IMR-90 (cell line): ENCODE results near the gene PJA1. TPM values are rescaled to one million over a fixed set of nuclear protein-coding genes. Genes with fewer than 3 reads are reported as not detected.

ENCODE experiments used
- ATAC-seq: fragments of 200-7000 bp; cut with Tn5 transposase; 2 replicates; pipeline ENCODE4 v1.9.1; 2020; ENCODE audit warnings: low read depth, mild to moderate bottlenecking, moderate library complexity
- BruUV-seq: library from RNA; stranded (reverse); fragments of 400-500 nt; replicated peaks from 2 replicates; lab custom pipeline; 2021; lab: Mats Ljungman, UMichigan
- CTCF ChIA-PET: fragments of 300-600 bp; formaldehyde crosslinking; extraction: SDS; loops from one replicate; lab custom pipeline; 2021; ENCODE audit warnings: antibody characterized with exemption; lab: Yijun Ruan, JAX
- POLR2A ChIA-PET: fragments of 300-600 bp; sonication (Branson Sonifier 250); formaldehyde crosslinking; loops from one replicate; lab custom pipeline; 2022; ENCODE audit warnings: antibody characterized with exemption; ENCODE audit not compliant: unreplicated experiment; lab: Charles Lee
- DNase-seq: peaks from one replicate; pipeline ENCODE4 v3.0.0; 2013
- H2AFZ ChIP-seq: replicated peaks from 2 replicates; pipeline ENCODE3; 2013; ENCODE audit warnings: low read length, mild to moderate bottlenecking; ENCODE audit not compliant: poor library complexity
- H2AK5ac ChIP-seq: 2 replicates; pipeline ENCODE4 v1.6.1; 2013; ENCODE audit warnings: low read depth, low read length, inconsistent platforms
- H2AK9ac ChIP-seq: replicated peaks from 2 replicates; pipeline ENCODE3; 2013; ENCODE audit warnings: mild to moderate bottlenecking, low read depth, low read length, moderate library complexity; ENCODE audit not compliant: poor library complexity
- H2BK120ac ChIP-seq: 2 replicates; pipeline ENCODE4 v1.6.1; 2013; ENCODE audit warnings: low read depth, low read length, inconsistent platforms
- H2BK15ac ChIP-seq: 3 replicates; pipeline ENCODE4 v1.6.1; 2013; ENCODE audit warnings: low read depth, low read length, inconsistent platforms
- H2BK20ac ChIP-seq: 2 replicates; pipeline ENCODE4 v1.6.1; 2013; ENCODE audit warnings: low read depth, mild to moderate bottlenecking, inconsistent platforms, low read length, moderate library complexity
- H2BK5ac ChIP-seq: 2 replicates; pipeline ENCODE4 v1.6.1; 2013; ENCODE audit warnings: mild to moderate bottlenecking, low read depth, low read length, inconsistent platforms; ENCODE audit not compliant: poor library complexity, severe bottlenecking
- H3K14ac ChIP-seq: replicated peaks from 2 replicates; pipeline ENCODE4 v1.6.1; 2013; ENCODE audit warnings: low read depth, low read length, inconsistent platforms
- H3K18ac ChIP-seq: 2 replicates; pipeline ENCODE4 v1.6.1; 2013; ENCODE audit warnings: low read depth, low read length, control low read depth
- H3K23ac ChIP-seq: 2 replicates; pipeline ENCODE4 v1.6.1; 2013; ENCODE audit warnings: low read depth, low read length, inconsistent platforms
- H3K27ac ChIP-seq: 2 replicates; pipeline ENCODE4 v1.5.1; 2013; ENCODE audit warnings: mild to moderate bottlenecking, control low read depth, low read length; ENCODE audit not compliant: insufficient read depth
- H3K27me3 ChIP-seq: 2 replicates; pipeline ENCODE4 v1.6.1; 2013; ENCODE audit warnings: low read length; ENCODE audit not compliant: control insufficient read depth, insufficient read depth
- H3K36me3 ChIP-seq: 2 replicates; pipeline ENCODE4 v1.6.1; 2013; ENCODE audit warnings: low read length, mixed read lengths; ENCODE audit not compliant: control insufficient read depth, insufficient read depth
- H3K4ac ChIP-seq: 2 replicates; pipeline ENCODE4 v1.6.1; 2013; ENCODE audit warnings: low read depth, low read length, inconsistent platforms
- H3K4me1 ChIP-seq: 2 replicates; pipeline ENCODE4 v1.6.1; 2013; ENCODE audit warnings: low read length, mixed read lengths; ENCODE audit not compliant: control insufficient read depth, insufficient read depth
- H3K4me2 ChIP-seq: 2 replicates; pipeline ENCODE4 v1.6.1; 2013; ENCODE audit warnings: low read depth, mild to moderate bottlenecking, control low read depth, low read length, moderate library complexity
- H3K4me3 ChIP-seq: 2 replicates; pipeline ENCODE4 v1.5.1; 2013; ENCODE audit warnings: low read depth, mild to moderate bottlenecking, control low read depth, low read length, moderate library complexity; ENCODE audit not compliant: insufficient read depth
- H3K56ac ChIP-seq: 2 replicates; pipeline ENCODE4 v1.6.1; 2013; ENCODE audit warnings: low read length, inconsistent platforms; ENCODE audit not compliant: insufficient read depth; ENCODE audit errors: extremely low read depth
- H3K79me1 ChIP-seq, 2 experiments: 2 replicates each; pipeline ENCODE4 v1.6.1; 2013; ENCODE audit warnings: low read length in 2 of 2, inconsistent platforms in 1 of 2, low read depth in 1 of 2
- H3K9ac ChIP-seq: 2 replicates; pipeline ENCODE4 v1.6.1; 2013; ENCODE audit warnings: low read depth, low read length, control low read depth
- H3K9me1 ChIP-seq: 2 replicates; pipeline ENCODE4 v1.6.1; 2013; ENCODE audit warnings: low read length, inconsistent platforms; ENCODE audit not compliant: insufficient read depth
- H3K9me3 ChIP-seq: 2 replicates; pipeline ENCODE4 v1.6.1; 2013; ENCODE audit warnings: low read length; ENCODE audit not compliant: control insufficient read depth, insufficient read depth
- H4K20me1 ChIP-seq: 2 replicates; pipeline ENCODE4 v1.6.1; 2013; ENCODE audit warnings: low read length, inconsistent platforms; ENCODE audit not compliant: insufficient read depth
- H4K5ac ChIP-seq: 2 replicates; pipeline ENCODE4 v1.6.1; 2013; ENCODE audit warnings: mild to moderate bottlenecking, low read depth, low read length, control low read depth
- H4K8ac ChIP-seq, 2 experiments: 2 replicates each; pipeline ENCODE4 v1.6.1; 2013; ENCODE audit warnings: low read depth in 2 of 2, low read length in 2 of 2, control low read depth in 1 of 2, inconsistent platforms in 1 of 2
- H4K91ac ChIP-seq: 2 replicates; pipeline ENCODE4 v1.6.1; 2013; ENCODE audit warnings: low read depth, low read length, inconsistent platforms; ENCODE audit not compliant: insufficient read depth
- CEBPB ChIP-seq: IDR thresholded peaks from 2 replicates; pipeline ENCODE4 v1.6.1; 2012; ENCODE audit warnings: low read depth, low read length, improper control_type of control experiment
- NFE2L2 ChIP-seq: fragments of 150-350 bp; IDR thresholded peaks from 2 replicates; pipeline ENCODE4 v1.6.1; 2016; ENCODE audit warnings: low read depth, mild to moderate bottlenecking, low read length
- WGBS, 2 experiments: methylation state at CpG; one replicate each; pipeline versions ENCODE4 v1.1.5 to v1.1.7; 2013; ENCODE audit warnings: missing lambda C conversion rate in 2 of 2; ENCODE audit not compliant: insufficient read length in 1 of 2; ENCODE audit errors: extremely low coverage in 2 of 2; 5-methylcytosine and 5-hydroxymethylcytosine counted together
- dilution Hi-C: fragments of 300-500 bp; cut with HindIII; formaldehyde crosslinking; loops from one replicate; pipeline ENCODE4 v1.14.3; 2018; ENCODE audit warnings: low sequenced_read_pairs; ENCODE audit not compliant: unreplicated experiment
- in situ Hi-C: fragments of 300-500 bp; cut with MboI; formaldehyde crosslinking; loops from 3 replicates; pipeline ENCODE4 v1.14.3; 2019; ENCODE audit warnings: low sequenced_read_pairs, inconsistent platforms, mixed read lengths
- intact Hi-C: fragments of 100-400 bp; cut with micrococcal nuclease; formaldehyde crosslinking; loops from 2 replicates; pipeline ENCODE4 v1.10.0; 2022
- polyA plus RNA-seq, 3 experiments: library from polyadenylated mRNA; depleted of rRNA; stranded (reverse); fragments of >200 nt; gene quantifications; 2 replicates each; pipeline ENCODE4 v1.2.3, GENCODE V29; 2012; ENCODE audit warnings: low replicate concordance in 1 of 3
- total RNA-seq: library from RNA; depleted of rRNA; stranded (reverse); fragments of >200 nt; gene quantifications from 2 replicates; pipeline ENCODE4 v1.2.3, GENCODE V29; 2012

PJA1 gene
- total and polyA plus RNA-seq, 2 of the 4 experiments (the other 2 are of a cell fraction) = 15.1 to 24.4 TPM

DNA sequence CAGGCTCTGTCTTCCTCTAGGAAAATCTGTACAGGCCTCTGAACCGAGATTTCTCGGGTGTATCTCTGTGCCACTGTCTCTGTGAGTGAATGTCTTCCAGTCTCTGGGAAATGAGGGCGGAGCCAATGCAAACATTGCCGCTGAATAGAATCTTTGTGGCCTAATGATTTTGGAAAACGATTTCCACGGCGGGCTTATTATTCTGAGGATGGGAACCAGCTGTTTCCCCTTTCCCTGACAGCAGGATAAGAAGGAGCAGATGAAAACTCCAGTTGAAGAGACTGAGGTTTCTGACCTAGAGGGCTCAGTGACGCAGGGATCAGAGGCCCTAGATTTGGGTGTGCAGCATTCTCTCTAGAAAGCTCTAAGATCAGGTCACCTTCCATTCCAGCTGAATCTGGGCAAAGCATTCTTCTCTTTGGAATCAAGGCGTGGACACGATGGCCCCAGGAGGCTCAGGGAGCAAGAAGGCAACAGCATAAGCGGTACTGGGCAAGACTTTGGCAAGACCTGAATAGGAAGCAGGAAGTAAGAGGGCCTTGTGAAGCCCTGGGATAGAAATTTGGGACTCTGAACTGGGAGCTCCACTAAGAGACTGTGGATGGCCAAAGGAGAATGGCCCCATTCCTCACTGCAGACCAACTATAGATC lies 47.3 kb downstream of the PJA1 start:
- H3K27me3 ChIP-seq = peaks cover 12% of the 10 kb centered on the region; the same call in 1 of the 2 replicates
- no peak overlapping the region for H2BK5ac ChIP-seq
- H4K20me1 ChIP-seq = no peaks in the 10 kb centered on the region
- ChIA-PET POLR2A (no interaction called here), CTCF (interaction anchor here (0.6 kb wide), 1 partner anchor 182 kb away, joined by 3 read pairs; no protein-coding TSS in a partner anchor)
- no peaks in the 10 kb centered on the region for H3K79me1 ChIP-seq
- no peaks in the 10 kb centered on the region for H3K4me1 ChIP-seq
- H3K9ac ChIP-seq = no peak overlapping the region
- no peak for DNase-seq
- H3K4me3 ChIP-seq = no peak overlapping the region
- no peak overlapping the region for H3K56ac ChIP-seq
- H4K91ac ChIP-seq = no peak overlapping the region
- dilution Hi-C loops (no loop called here), in situ Hi-C loops (no loop called here), intact Hi-C loops (no loop called here)
- no peak for ATAC-seq
- TF ChIP-seq CEBPB = no peak
- no peak for TF ChIP-seq NFE2L2
- H2BK120ac ChIP-seq = no peak overlapping the region
- H3K4ac ChIP-seq = no peak overlapping the region
- no peaks in the 10 kb centered on the region; the same call in 1 of the 2 replicates for H3K9me1 ChIP-seq
- no peak overlapping the region for H2BK20ac ChIP-seq
- no peak overlapping the region for H2BK15ac ChIP-seq
- no peaks in the 10 kb centered on the region for H3K9me3 ChIP-seq
- no peak overlapping the region for H3K4me2 ChIP-seq
- no peak overlapping the region for H4K8ac ChIP-seq
- H4K5ac ChIP-seq = no peak overlapping the region
- H2AFZ ChIP-seq = no peak overlapping the region
- H3K23ac ChIP-seq = no peak overlapping the region
- no peaks in the 10 kb centered on the region for H3K36me3 ChIP-seq
- BruUV-seq = no TSS peak
- WGBS, 2 experiments = 59% methylated on average over 3 of the region's 11 CpGs; no CpG with 5 or more reads in 1 of the 2 experiments
- H3K14ac ChIP-seq = no peak overlapping the region
- no peak overlapping the region for H3K18ac ChIP-seq
- no peak overlapping the region for H2AK9ac ChIP-seq
- H2AK5ac ChIP-seq = no peak overlapping the region
- no peak overlapping the region for H3K27ac ChIP-seq
